ENCODE measurements around the gene DHRS7B. TPM values are rescaled to one million over a fixed set of nuclear protein-coding genes. Genes with fewer than 3 reads are reported as not detected.
"Not testable (repeated sequence)": the region's sequence is repeated elsewhere in the genome, so short reads cannot be mapped to it uniquely, and the experiment has no call there.

The DHRS7B gene
- total RNA-seq, 1 donor from 2014 or later, result 11.8 TPM

GRCh38 chr17:21100636-21101035 is 26.1 kb upstream of the DHRS7B start:
- POLR2A ChIA-PET, result no interaction called here
- no peaks in the 10 kb centered on the region for H3K9me3 Mint-ChIP-seq
- TF ChIP-seq CTCF (IDR thresholded peaks at IDR 0.05), result no peak
- CTCF ChIA-PET, result interaction anchor here (0.6 to 1.8 kb wide), 3 partner anchors 58 to 80 kb away, joined by 3 to 14 read pairs (median 3); partner anchors contain the start of gene USP22
- ATAC-seq (ENCODE audit: low read depth) (no peak), DNase-seq (no peak)
- no peak overlapping the region for H3K4me3 Mint-ChIP-seq
- H3K27me3 Mint-ChIP-seq, result no peaks in the 10 kb centered on the region
- intact Hi-C loops (cut with micrococcal nuclease), result no loop called here
- peaks cover 4% of the 10 kb centered on the region for H3K36me3 Mint-ChIP-seq (ENCODE audit: low read depth)
- no peak overlapping the region for H3K27ac Mint-ChIP-seq
- peaks cover 17% of the 10 kb centered on the region for H3K4me1 Mint-ChIP-seq

GRCh38 chr17:21104608-21105007 is 22.2 kb upstream of the DHRS7B start:
- intact Hi-C loops (cut with micrococcal nuclease), result no loop called here
- Mint-ChIP-seq H3K4me3 (no peak overlapping the region), H3K4me1 (peaks cover 7% of the 10 kb centered on the region), H3K9me3 (no peaks in the 10 kb centered on the region), H3K27me3 (no peaks in the 10 kb centered on the region), H3K27ac (no peak overlapping the region), H3K36me3 (ENCODE audit: low read depth) (peaks cover under 1% of the 10 kb centered on the region)
- POLR2A ChIA-PET, result no interaction called here
- ATAC-seq (ENCODE audit: low read depth), result no peak
- CTCF ChIA-PET, result interaction anchor here (1.2 kb wide), 1 partner anchor 15 kb away, joined by 3 read pairs; no protein-coding TSS in a partner anchor
- TF ChIP-seq CTCF (IDR thresholded peaks at IDR 0.05), result no peak
- no peak for DNase-seq

GRCh38 chr17:21105064-21105894 is 21.5 kb upstream of the DHRS7B start:
- ChIA-PET CTCF (no interaction called here), POLR2A (no interaction called here)
- no peak for TF ChIP-seq CTCF (IDR thresholded peaks at IDR 0.05)
- H3K4me1 Mint-ChIP-seq, result no peaks in the 10 kb centered on the region
- no peak for DNase-seq
- H3K27ac Mint-ChIP-seq, result no peak overlapping the region
- H3K27me3 Mint-ChIP-seq, result no peaks in the 10 kb centered on the region
- ATAC-seq (ENCODE audit: low read depth), result no peak
- no peaks in the 10 kb centered on the region for H3K36me3 Mint-ChIP-seq (ENCODE audit: low read depth)
- intact Hi-C loops (cut with micrococcal nuclease), result no loop called here
- no peaks in the 10 kb centered on the region for H3K9me3 Mint-ChIP-seq
- no peak overlapping the region for H3K4me3 Mint-ChIP-seq

GRCh38 chr17:21106316-21106715 is 20.4 kb upstream of the DHRS7B start:
- Mint-ChIP-seq H3K27ac (no peak overlapping the region), H3K4me3 (no peak overlapping the region), H3K27me3 (no peaks in the 10 kb centered on the region), H3K36me3 (ENCODE audit: low read depth) (no peaks in the 10 kb centered on the region), H3K4me1 (no peaks in the 10 kb centered on the region), H3K9me3 (no peaks in the 10 kb centered on the region)
- DNase-seq (no peak), ATAC-seq (ENCODE audit: low read depth) (no peak)
- ChIA-PET CTCF (no interaction called here), POLR2A (no interaction called here)
- no peak for TF ChIP-seq CTCF (IDR thresholded peaks at IDR 0.05)
- intact Hi-C loops (cut with micrococcal nuclease), result no loop called here

- H3K4me1 Mint-ChIP-seq; H3K27ac Mint-ChIP-seq; CTCF ChIA-PET; ATAC-seq (ENCODE audit: low read depth); intact Hi-C loops (cut with micrococcal nuclease); H3K4me3 Mint-ChIP-seq; H3K9me3 Mint-ChIP-seq; POLR2A ChIA-PET; H3K36me3 Mint-ChIP-seq (ENCODE audit: low read depth); DNase-seq; H3K27me3 Mint-ChIP-seq: not testable (repeated sequence)
These were observed 19.6 kb upstream of the DHRS7B start for GRCh38 chr17:21107067-21107650.
